ENCODE measurements around the gene PSAP.
A peak's percentile ranks its signal among the peaks of the same experiment; 100 is the strongest.

PSAP gene

DNA sequence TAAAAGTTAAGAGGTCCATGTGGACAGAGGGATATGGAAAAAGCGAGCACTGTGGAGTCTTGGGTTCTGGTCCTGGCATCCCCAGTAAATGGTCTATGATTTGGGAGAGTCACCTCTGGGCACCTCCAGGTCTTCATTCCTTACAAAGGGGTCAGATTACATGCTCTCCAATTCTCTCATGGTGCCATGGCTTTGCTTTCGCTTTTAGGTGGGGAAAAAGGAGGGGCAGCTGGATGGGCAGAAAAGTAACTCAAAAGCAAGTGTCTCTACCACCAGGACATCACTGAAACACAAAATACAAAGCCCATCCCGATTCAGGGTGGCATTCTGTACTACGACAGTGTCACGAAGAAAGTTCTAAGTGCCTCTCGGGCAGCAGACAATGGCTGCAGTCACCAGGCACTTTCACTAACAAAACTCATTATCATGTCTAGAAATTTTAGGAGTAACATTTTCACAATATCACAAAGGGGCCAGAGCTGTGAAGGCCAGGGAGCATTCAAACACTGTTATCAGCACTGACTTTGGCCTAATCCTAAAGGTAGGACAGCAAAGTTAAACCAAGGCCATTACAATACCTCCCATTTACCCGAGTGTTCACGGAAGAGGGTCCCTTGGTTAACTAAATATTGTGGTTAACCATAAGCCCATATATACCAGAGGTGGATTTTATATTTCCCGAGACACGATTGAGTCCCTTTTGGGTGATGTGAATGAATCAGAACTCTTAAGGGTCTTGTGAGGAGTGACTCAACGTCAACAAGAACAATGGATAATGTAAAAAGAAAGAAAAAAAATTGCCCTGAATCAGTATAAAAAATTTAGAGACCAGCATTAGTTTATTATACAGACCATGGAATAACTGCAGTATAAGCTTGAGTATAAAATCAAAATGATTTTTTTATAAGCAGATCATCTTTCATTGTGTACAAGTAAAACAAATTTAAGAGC lies 2.5 kb downstream of the PSAP start:
- no peak for DNase-seq
- intact Hi-C loops (cut with DNase I), result no loop called here

GRCh38 chr10:71847418-71847817 lies 3.6 kb downstream of the PSAP start:
- intact Hi-C loops (cut with DNase I), result no loop called here
- DNase-seq, result peak in 1 of 10 donors; percentile 31

DNA sequence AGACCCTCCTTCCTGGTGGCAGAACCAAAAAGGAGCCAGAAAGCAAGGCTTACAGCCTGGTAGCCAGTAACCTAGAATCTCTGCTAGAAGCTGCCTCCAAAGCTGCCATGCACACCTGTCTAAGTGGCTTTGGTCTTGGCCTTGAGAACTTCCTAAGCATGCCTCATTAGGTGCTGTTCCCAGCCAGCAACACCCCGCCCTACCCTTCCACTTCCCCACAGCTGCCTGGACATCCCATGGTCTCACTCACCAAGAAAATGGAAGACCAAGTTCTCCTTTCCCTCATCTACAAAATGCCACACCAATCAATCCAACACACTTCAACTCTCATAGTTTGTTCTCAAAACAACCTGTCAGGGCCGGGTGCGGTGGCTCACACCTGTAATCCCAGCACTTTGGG lies 4.2 kb downstream of the PSAP start:
- intact Hi-C loops (cut with DNase I), result no loop called here
- DNase-seq, result peak in 1 of 10 donors; percentile 29

GRCh38 chr10:71845410-71846405 lies 5.3 kb downstream of the PSAP start:
- peak in 2 of 10 donors; percentile 25 to 40 for DNase-seq
- intact Hi-C loops (cut with DNase I), result no loop called here

DNA sequence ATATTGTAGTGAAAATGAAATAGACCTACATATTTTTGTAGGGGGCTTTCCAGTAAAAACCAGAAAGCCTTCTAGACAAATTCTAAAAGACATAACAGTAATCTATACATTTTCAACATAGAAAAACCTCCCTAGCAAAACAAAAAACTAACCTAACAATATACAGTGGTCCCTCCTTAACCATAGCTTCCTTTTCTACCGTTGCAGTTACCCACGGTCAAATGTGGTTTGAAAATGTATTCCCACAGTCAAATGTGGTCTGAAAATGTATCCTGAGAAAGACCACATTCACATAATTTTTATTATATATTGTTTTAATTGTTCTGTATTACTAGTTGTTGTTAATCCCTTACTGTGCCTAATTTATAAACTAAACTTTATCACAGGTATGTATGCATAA lies 6.4 kb downstream of the PSAP start:
- intact Hi-C loops (cut with DNase I), result no loop called here
- DNase-seq, result no peak

- no peak for DNase-seq
- intact Hi-C loops (cut with DNase I), result no loop called here
Measured at GRCh38 chr10:71844084-71844483, 7.0 kb downstream of the PSAP start.

DNA sequence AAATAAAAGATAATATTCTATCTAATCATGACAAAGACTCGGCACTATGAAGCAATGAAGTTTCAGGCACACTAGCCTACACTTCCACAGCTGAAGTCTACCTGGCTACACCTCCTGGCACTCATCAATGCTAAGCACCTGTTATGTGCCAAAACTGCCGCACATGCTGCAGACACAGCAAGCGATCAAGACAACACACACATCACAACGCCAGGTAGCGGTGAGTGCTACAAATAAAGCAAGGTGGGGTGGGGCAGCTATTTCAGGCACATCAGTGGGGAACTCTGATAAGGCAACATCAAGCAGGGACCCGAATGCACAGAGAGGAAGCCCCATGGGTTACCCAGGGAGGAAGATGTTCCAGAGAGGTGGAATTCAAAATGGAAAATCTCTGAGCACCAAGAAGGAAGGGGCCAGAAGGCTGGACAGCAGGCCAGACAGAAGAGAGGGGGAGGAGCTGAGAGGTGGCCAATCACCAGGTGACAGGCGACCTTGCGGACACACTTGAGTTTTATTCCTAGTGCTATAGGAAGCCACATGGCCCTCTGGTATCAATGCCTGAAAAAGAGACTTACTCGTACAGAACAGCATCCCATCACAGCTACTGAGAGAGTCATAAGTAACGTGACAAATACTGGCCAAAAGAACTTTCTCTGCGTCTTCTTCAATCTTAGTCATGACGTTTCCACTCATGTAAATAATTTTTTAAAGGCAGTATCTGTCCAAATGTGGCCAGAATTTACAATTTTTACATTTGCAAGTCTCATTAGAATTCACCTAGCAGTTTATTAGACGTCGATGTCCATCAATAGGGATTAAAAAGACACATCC lies 8.0 kb downstream of the PSAP start:
- intact Hi-C loops (cut with DNase I), result no loop called here
- DNase-seq, result peak in 1 of 10 donors; percentile 30

DNA sequence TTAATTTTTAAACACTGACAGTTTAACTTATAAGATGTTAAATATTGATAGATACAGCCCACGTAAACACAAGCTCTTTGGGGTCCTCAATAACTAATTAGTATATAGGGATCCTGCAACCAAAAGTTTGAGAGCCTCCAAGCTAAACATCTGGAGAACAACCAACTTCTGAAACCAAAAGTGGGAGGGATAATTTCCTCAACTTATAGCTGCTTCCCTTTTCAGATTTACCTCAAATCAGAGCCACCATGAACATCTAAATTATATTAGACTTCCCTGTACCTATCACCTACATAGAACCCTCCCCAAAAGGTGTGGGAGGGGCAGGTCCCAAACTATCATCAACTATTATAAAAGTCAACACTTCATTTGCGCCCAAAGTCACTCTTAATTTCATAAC lies 8.6 kb downstream of the PSAP start:
- intact Hi-C loops (cut with DNase I), result no loop called here
- DNase-seq, result peak in 1 of 10 donors; percentile 4

DNA sequence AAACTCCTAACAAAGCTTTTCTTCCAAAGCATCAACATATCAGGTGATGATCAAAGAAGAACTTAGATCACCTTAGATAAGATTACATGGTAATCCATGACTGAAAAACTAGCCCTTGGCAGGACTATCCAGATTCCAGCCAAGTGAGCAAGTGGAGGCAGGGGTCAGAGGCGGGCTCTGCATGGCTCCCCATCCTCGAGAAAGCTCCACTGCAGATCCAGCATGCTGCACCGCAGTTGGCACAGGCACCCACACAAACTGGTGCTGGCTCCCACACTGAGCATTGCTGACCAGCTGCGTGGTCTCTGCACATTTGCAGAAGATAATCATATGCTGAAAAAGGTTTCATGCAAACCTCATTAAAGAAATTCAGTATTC lies 10.1 kb downstream of the PSAP start:
- DNase-seq, result peak; percentile 35 to 91 (median 54)
- intact Hi-C loops (cut with DNase I), result no loop called here

DNA sequence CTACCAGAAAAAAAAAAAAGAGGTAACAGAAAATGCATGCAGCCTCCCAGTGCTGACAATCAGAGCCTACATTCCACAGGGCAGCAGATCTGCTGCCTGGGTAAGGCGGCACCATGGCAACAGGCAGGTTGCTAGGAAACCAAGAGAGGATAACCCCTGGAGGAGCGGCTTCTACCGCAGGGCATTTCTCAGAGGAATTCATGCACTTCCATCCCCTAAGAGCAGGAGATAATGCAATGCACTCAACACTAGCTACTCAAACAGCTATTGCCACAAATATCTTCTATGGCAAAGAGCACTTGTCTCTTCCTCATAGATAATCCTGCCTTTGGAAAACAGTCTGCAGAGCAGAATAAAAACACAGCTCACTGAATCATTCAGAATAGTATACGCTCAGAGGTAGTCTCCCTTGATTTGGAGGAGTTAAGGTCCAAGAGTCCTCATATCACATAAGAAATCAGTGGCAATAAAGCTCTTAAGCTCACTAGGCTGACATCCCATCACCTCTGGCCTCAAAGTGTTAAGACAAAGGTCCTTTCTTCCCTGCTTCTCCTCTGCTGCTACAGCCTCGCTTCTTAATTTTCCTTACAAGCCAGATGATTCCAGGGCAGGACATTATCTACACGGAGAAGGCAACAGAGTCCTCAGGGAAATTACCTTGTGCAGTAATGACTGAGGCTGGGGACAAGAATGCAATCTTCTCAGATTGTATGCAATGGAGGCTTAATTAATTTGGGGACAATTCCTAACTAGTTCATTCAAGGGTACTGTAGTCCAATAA lies 10.7 kb downstream of the PSAP start:
- intact Hi-C loops (cut with DNase I), result no loop called here
- DNase-seq, result peak; percentile 68 to 97 (median 83)

- intact Hi-C loops (cut with DNase I), result loop anchor here (10.0 kb wide), 1 partner anchor 46 kb away; no protein-coding TSS in a partner anchor
- DNase-seq, result peak in 2 of 10 donors; percentile 29 to 50
Measured at GRCh38 chr10:71838264-71839211, 12.5 kb downstream of the PSAP start.

DNA sequence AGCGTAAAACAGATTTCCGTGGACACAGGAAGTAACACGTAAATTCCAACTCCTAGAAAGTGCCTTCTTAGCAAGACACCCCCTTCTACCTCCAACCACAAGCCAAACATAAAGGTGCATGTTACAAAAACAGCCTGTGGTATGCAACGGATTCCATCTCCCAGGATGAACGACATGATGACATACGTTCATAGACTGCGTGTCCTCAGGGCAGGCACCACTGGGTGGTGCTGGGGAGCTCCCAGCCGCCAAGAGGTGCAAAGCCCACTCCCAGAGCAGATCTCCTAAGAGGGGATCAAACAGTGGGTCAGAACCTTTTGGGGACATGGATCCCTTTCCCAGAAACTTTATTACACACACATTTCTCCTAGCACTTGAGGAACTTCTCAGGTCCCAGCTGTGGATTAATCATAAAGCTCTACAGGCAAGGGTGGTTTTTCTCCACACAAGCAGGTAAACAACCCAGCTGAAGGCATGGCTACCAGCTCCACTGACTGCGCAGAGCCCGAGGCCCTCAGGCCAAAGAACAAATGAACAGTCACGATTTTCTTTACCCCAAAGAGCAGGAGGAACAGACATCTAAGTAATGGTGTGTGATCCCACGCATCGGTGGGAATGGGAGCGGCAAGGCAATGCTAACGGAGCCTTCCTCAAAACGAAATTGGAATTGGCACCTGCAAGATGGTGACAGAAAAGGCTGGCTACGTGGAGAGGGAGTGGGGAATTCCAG lies 13.8 kb downstream of the PSAP start:
- DNase-seq, result peak in 2 of 10 donors; percentile 31 to 89
- intact Hi-C loops (cut with DNase I), result loop anchor here (10.0 kb wide), 1 partner anchor 48 kb away; no protein-coding TSS in a partner anchor

GRCh38 chr10:71836596-71836974 lies 14.5 kb downstream of the PSAP start:
- intact Hi-C loops (cut with DNase I), result loop anchor here (10.0 kb wide), 1 partner anchor 48 kb away; no protein-coding TSS in a partner anchor
- DNase-seq, result no peak

GRCh38 chr10:71835671-71836595 lies 15.1 kb downstream of the PSAP start:
- DNase-seq, result peak; percentile 75 to 96 (median 85)
- intact Hi-C loops (cut with DNase I), result loop anchor here (10.0 kb wide), 1 partner anchor 49 kb away; no protein-coding TSS in a partner anchor

DNA sequence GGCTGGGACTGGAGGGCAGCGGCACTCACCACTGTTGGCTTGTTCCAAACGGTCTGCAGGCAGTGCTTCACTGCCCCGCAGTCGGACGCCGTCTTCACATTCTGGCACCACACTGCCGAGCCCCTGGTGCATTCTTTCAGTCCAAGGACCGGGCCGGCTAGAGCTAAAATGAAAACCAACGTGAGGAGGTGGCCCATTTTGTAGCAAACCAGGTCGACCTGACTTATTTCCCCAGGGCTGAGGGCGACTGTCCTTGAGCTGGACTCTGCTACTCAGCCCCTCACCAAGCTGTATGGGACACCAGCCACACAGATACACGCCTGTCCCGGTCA lies 16.7 kb downstream of the PSAP start:
- intact Hi-C loops (cut with DNase I), result loop anchor here (10.0 kb wide), 1 partner anchor 50 kb away; no protein-coding TSS in a partner anchor
- DNase-seq, result peak in 2 of 10 donors; percentile 66 to 75
